Adipocyte (in vitro differentiated cells): ENCODE measurements around the gene CACNA1E.

Experiments
- DNase-seq: peaks from one replicate; pipeline ENCODE4 v3.0.0-alpha.2; 2015; ENCODE audit warnings: low read depth
- H3K27me3 ChIP-seq: replicated peaks from 2 replicates; pipeline ENCODE4 v1.7.0; 2013; ENCODE audit warnings: mild to moderate bottlenecking, low read length, moderate library complexity; ENCODE audit not compliant: control insufficient read depth, insufficient read depth
- H3K36me3 ChIP-seq: 2 replicates; pipeline ENCODE4 v1.7.0; 2013; ENCODE audit warnings: low read length, mild to moderate bottlenecking, moderate library complexity; ENCODE audit not compliant: control insufficient read depth, insufficient read depth, severe bottlenecking
- H3K4me1 ChIP-seq: 2 replicates; pipeline ENCODE4 v1.7.0; 2013; ENCODE audit warnings: mild to moderate bottlenecking, low read length, moderate library complexity; ENCODE audit not compliant: control insufficient read depth, insufficient read depth
- H3K4me3 ChIP-seq: 2 replicates; pipeline ENCODE4 v1.7.0; 2013; ENCODE audit warnings: mild to moderate bottlenecking, low read length, moderate library complexity
- H3K9ac ChIP-seq: 2 replicates; pipeline ENCODE4 v1.7.0; 2013; ENCODE audit warnings: mild to moderate bottlenecking, low read length, moderate library complexity
- H3K9me3 ChIP-seq: 2 replicates; pipeline ENCODE4 v1.7.0; 2013; ENCODE audit warnings: mild to moderate bottlenecking, low read length, moderate library complexity; ENCODE audit not compliant: control insufficient read depth

CACNA1E gene

DNA sequence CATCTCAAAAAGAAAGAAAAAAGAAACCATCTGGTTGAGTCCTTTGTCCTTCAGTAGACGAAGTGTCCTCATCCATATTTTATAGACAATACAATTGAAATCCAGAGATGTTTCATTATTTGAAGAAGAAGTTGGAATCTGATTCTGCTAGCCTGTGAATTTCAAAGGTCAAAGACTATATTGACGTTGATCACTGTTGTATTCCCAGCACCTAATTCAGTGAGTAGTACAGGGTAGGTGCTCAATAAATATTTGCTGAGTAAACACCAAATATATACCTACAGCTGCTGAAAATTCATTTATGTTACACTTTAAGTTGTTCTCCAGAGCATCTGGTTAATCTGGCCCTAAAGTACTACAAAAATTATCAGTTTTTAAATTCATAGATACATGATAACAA lies 135.2 kb downstream of the CACNA1E start:
- peaks cover 9% of the 10 kb centered on the region for H3K9me3 ChIP-seq
- no peaks in the 10 kb centered on the region for H3K36me3 ChIP-seq
- no peaks in the 10 kb centered on the region for H3K4me1 ChIP-seq
- H3K27me3 ChIP-seq: no peaks in the 10 kb centered on the region
- DNase-seq: no peak
- H3K9ac ChIP-seq: no peak overlapping the region
- no peak overlapping the region for H3K4me3 ChIP-seq

DNA sequence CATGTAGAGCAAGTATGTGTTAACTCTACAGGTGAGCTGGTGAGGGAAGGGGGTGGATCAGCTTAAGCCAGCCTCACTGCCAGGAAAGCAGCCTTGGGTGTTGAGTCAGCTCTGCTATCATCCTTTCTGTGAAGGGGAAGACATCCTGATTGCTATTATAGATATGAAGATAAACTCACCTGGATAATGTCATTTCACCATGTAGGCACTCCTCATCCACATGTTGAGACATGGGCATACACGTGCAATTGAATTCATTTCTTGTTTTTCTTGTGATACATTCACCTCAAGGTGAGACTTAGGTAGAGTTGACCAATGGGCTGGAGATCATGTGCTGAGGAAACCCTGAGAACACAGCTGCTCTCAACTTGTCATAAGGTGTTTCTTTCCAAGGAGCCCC lies 136.9 kb downstream of the CACNA1E start:
- Histone ChIP-seq H3K9me3 (no peaks in the 10 kb centered on the region), H3K36me3 (no peaks in the 10 kb centered on the region), H3K4me3 (no peak overlapping the region), H3K4me1 (no peaks in the 10 kb centered on the region), H3K27me3 (no peaks in the 10 kb centered on the region), H3K9ac (no peak overlapping the region)
- DNase-seq: no peak

DNA sequence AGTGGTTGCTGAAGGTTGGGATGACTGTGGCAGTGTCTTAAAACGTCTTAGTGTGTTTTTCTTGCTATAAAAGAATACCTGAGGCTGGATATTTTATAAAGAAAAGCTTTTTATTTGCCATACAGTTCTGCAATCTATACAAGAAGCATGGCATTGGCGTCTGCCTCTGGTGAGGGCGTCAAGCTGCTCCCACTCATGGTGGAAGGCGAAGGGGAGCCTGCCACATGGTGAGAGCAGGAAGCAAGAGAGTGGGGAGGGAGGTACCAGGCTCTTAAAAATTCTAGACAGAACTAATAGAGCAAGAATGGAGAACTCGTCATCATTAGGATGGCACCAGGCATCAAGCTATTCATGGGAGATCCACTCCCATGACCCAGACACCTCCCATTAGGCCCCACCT lies 140.5 kb downstream of the CACNA1E start:
- Histone ChIP-seq H3K9ac (no peak overlapping the region), H3K27me3 (no peaks in the 10 kb centered on the region), H3K4me1 (no peaks in the 10 kb centered on the region), H3K4me3 (no peak overlapping the region), H3K36me3 (no peaks in the 10 kb centered on the region), H3K9me3 (no peaks in the 10 kb centered on the region)
- no peak for DNase-seq

DNA sequence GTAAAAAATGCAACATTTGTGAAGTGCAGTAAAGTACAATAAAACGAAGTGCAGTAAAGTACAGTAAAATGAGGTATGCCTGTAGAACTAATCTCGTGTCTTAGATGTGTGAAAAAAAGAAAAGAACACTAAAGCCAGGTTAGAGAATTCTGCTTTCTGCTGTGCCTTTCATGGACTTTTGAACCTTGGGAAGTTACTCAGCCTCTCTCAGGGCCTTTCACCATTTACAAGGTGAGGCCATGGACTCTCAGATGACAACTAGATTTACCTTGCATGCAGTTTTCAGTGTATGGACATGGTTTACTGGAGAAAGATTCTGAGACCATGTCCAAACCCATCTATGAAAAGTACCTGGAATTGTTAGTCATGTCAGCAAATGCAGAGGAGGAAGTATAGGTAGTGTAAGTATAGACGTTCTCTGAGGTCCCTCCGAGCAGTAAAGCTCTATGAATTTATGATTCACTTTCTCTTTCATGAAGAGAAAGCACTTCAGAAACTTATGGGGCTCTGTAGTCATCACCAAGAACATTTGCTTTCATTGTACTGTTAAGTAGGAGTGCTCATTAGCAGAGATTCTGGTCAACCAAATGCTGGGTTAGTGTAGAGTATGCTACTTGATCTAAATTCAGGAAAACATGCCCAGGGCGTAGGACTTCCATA lies 143.1 kb downstream of the CACNA1E start:
- H3K27me3 ChIP-seq: peaks cover 6% of the 10 kb centered on the region
- no peaks in the 10 kb centered on the region for H3K4me1 ChIP-seq
- H3K4me3 ChIP-seq: no peak overlapping the region
- DNase-seq: no peak
- no peaks in the 10 kb centered on the region for H3K36me3 ChIP-seq
- H3K9me3 ChIP-seq: no peaks in the 10 kb centered on the region
- no peak overlapping the region for H3K9ac ChIP-seq

DNA sequence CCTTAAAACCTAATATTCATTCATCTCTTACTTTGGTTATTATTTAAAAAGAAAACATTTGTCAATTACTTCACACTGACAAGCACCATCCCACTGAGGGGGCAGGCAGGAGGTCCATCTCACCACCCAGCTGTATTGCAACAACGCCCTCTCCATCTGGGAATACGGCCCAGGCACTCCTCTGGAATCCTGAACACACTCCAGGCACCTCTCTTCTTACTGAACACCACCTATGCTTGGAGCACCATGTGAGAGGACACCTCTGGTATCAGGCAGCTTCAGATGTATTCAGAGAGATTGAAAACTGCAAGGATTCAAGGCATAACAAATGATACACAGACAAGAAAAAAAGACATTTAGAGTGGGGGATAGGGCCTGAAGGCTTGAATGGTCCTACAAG lies 147.1 kb downstream of the CACNA1E start:
- no peaks in the 10 kb centered on the region for H3K9me3 ChIP-seq
- DNase-seq: no peak
- no peaks in the 10 kb centered on the region for H3K4me1 ChIP-seq
- H3K9ac ChIP-seq: no peak overlapping the region
- H3K36me3 ChIP-seq: no peaks in the 10 kb centered on the region
- peaks cover 21% of the 10 kb centered on the region for H3K27me3 ChIP-seq
- no peak overlapping the region for H3K4me3 ChIP-seq

DNA sequence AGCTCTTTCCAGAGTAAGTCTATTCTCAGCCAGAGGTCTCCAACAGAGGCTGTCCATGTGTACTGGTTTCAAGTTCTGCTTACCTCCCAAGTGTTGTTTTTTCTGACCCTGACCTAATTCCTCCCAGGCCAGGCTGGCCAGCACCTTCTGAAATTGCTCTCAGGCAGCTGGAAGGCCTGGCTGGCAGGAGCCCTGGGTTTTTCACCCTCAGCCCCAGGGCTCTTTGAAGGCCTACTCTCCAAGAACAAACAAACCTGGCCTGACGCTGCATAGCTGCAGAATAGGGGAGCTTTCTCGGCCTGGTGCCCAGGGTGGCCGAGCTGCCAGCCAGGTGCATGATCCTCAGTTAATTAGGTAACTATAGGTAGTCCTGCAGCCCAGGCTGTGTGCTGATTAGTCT lies 147.5 kb downstream of the CACNA1E start:
- no peaks in the 10 kb centered on the region for H3K4me1 ChIP-seq
- peaks cover 21% of the 10 kb centered on the region for H3K27me3 ChIP-seq
- no peak overlapping the region for H3K4me3 ChIP-seq
- DNase-seq: no peak
- H3K36me3 ChIP-seq: no peaks in the 10 kb centered on the region
- no peaks in the 10 kb centered on the region for H3K9me3 ChIP-seq
- no peak overlapping the region for H3K9ac ChIP-seq

DNA sequence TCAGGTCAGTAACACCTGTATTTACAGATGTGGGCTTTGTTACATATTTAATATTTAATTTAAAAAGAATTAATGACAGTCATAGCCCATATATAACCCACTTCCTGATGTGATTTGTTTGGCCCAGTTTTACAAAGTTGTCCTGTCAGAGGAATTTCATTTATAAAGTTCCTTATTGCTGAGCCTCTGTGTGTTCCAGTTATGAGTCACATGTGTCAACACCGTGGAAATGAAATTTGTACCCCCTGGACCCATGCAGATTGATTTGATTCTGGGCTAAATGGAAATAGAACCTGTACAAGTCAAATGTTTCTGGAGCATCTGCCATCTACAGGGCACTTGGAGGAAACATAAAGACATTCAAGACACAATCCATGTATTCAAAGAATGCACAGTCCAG lies 149.2 kb downstream of the CACNA1E start:
- Histone ChIP-seq H3K36me3 (no peaks in the 10 kb centered on the region), H3K4me3 (no peak overlapping the region), H3K9ac (no peak overlapping the region), H3K9me3 (no peaks in the 10 kb centered on the region), H3K4me1 (no peaks in the 10 kb centered on the region), H3K27me3 (peaks cover 24% of the 10 kb centered on the region)
- no peak for DNase-seq

DNA sequence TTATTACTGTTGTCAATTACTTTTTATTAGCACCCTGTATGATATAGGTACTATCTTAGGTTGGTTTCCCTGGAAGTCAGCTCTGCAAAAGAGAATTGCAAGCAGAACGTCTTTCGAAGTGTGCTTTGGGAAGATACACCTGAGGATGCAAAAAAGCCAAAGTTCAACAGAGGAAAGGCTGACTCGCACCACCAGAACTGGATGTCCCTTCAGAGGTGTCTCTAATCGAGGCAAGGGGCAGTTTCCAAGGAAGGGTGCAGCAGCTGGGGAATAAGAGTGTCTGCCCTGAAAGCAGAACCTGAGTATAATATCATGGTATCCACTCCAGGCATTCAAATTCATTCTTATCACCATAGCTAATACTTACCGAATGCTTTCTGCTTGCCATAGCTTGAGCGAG lies 149.6 kb downstream of the CACNA1E start:
- Histone ChIP-seq H3K4me3 (no peak overlapping the region), H3K27me3 (peaks cover 24% of the 10 kb centered on the region), H3K4me1 (no peaks in the 10 kb centered on the region), H3K9me3 (no peaks in the 10 kb centered on the region), H3K36me3 (no peaks in the 10 kb centered on the region), H3K9ac (no peak overlapping the region)
- DNase-seq: no peak

DNA sequence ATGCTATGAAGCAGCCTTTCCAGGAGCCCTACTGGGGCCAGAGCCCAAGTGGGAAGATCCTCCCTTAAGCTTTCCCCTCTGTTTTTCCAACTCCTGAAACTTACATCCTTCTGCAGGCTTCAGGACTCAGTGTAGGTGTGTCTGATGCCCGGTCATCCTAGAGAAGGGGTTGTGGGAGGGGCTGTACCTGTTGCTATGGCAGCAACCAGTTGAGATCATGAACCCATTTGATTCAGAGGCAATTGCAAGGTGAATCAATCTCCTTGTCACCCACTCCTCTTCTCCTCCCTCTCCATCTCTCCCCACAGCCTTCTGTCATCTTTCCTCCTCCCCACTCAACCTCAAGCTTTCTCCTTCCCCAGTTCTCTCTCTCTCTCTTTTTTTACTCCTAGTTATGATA lies 151.8 kb downstream of the CACNA1E start:
- no peak for DNase-seq

DNA sequence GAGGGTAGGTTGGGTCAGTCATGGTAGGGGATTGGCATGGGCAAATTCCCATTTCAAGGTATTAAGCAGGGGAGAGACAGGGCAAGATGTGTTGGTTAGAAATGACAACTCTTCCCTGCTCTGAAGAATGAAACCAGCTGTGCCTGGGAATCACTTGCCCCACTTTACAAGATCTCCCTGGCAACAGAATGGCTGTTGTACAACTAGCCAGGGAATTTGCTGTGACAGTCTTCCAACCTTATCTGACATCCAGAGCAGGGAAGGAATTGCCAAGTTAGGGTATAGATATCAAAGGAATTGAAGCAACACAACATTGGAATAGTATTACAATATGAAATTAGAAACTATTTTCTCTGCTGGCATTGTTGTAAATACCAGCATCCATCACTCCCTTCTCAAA lies 154.7 kb downstream of the CACNA1E start:
- H3K9ac ChIP-seq: no peak overlapping the region
- no peaks in the 10 kb centered on the region for H3K4me1 ChIP-seq
- H3K27me3 ChIP-seq: peaks cover 16% of the 10 kb centered on the region
- H3K4me3 ChIP-seq: no peak overlapping the region
- no peaks in the 10 kb centered on the region for H3K36me3 ChIP-seq
- no peaks in the 10 kb centered on the region for H3K9me3 ChIP-seq
- DNase-seq: no peak

More for the DNA sequence above, 151.8 kb downstream of the CACNA1E start:
- Histone ChIP-seq H3K36me3 (no peaks in the 10 kb centered on the region), H3K4me3 (no peak overlapping the region), H3K9me3 (no peaks in the 10 kb centered on the region), H3K4me1 (no peaks in the 10 kb centered on the region), H3K9ac (no peak overlapping the region), H3K27me3 (peaks cover 24% of the 10 kb centered on the region)

DNA sequence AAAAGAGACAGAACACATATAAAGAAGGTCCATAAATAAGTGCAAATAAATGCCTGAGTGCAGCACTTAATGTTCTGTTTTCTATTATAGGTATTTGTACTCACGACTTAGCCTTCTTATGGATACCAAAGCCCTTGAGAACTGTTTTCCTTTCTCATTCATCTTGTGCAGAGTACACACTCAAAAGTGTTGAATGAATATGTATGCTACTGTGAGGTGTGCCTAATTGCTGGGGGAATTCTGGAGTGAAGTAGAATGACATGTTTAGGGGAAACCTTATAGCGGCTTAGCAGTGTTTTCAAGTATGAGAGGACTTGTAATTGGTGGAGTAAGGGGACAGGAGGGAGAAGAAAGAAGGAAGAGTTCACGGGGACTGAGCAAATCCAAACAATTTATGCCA lies 157.6 kb downstream of the CACNA1E start:
- Histone ChIP-seq H3K4me1 (no peaks in the 10 kb centered on the region), H3K27me3 (peaks cover 25% of the 10 kb centered on the region), H3K4me3 (no peak overlapping the region), H3K9me3 (no peaks in the 10 kb centered on the region), H3K9ac (no peak overlapping the region), H3K36me3 (no peaks in the 10 kb centered on the region)
- DNase-seq: no peak

DNA sequence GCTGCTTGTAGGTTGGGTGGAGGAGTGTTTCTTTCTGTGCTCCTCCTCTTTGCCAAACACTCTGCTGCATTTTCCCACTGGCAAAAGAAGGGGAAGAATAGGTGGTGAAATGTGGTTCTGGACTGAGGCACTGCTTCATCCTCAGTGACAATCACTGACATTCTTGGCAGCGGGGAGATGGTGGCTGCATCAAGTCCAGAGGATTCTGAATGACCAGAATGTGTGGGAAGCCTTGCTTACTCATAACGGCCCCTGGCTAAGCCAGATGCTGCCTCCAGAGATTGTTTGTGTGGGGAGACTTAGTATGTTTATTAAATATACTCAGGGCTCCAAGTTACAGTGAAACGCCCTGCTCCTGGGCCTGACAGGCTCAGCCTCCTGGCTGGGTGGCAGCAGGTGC lies 160.3 kb downstream of the CACNA1E start:
- peaks cover 27% of the 10 kb centered on the region for H3K27me3 ChIP-seq
- DNase-seq: no peak
- H3K9ac ChIP-seq: no peak overlapping the region
- H3K9me3 ChIP-seq: no peaks in the 10 kb centered on the region
- H3K4me1 ChIP-seq: no peaks in the 10 kb centered on the region
- no peak overlapping the region for H3K4me3 ChIP-seq
- no peaks in the 10 kb centered on the region for H3K36me3 ChIP-seq
